ENCODE results near the gene ITPR2. TPM values are rescaled to one million over a fixed set of nuclear protein-coding genes. Genes with fewer than 3 reads are reported as not detected.
A peak's percentile ranks its signal among the peaks of the same experiment; 100 is the strongest.

The ITPR2 gene
- total RNA-seq, 1 donor from 2014 or later = 15.8 TPM

DNA sequence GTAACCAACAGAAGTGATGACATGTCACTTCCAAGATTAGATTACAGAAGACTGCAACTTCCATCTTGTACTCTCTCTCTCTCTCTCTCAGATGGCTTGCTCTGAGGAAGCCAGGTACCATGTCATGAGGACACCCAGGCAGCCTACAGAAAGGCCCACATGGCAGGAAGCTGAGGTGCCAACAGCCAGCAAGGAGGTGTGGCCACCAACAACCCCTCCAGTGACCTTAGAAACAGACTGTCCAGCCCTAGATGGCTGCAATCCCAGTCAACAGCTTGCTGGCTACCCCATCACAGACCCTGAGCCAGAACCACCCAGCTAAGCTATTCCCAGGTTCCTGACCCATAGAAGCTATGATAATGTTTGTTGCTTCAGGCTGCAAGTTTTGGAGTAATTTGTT, 178.4 kb downstream of the ITPR2 start:
- Histone ChIP-seq H3K4me3 (no peak overlapping the region), H3K27me3 (ENCODE audit: low read depth) (no peaks in the 10 kb centered on the region), H3K36me3 (peaks cover 53% of the 10 kb centered on the region), H3K4me1 (peaks cover 3% of the 10 kb centered on the region), H3K27ac (replicated peaks) (no peak overlapping the region), H3K9me3 (replicated peaks) (peaks cover 4% of the 10 kb centered on the region)
- DNase-seq = no peak
- intact Hi-C loops (cut with micrococcal nuclease) = loop anchor here (5.0 kb wide), 1 partner anchor 557 kb away; no protein-coding TSS in a partner anchor
- TF ChIP-seq, protein P1, sequence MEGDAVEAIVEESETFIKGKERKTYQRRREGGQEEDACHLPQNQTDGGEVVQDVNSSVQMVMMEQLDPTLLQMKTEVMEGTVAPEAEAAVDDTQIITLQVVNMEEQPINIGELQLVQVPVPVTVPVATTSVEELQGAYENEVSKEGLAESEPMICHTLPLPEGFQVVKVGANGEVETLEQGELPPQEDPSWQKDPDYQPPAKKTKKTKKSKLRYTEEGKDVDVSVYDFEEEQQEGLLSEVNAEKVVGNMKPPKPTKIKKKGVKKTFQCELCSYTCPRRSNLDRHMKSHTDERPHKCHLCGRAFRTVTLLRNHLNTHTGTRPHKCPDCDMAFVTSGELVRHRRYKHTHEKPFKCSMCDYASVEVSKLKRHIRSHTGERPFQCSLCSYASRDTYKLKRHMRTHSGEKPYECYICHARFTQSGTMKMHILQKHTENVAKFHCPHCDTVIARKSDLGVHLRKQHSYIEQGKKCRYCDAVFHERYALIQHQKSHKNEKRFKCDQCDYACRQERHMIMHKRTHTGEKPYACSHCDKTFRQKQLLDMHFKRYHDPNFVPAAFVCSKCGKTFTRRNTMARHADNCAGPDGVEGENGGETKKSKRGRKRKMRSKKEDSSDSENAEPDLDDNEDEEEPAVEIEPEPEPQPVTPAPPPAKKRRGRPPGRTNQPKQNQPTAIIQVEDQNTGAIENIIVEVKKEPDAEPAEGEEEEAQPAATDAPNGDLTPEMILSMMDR (IDR thresholded peaks at IDR 0.05; ENCODE audit: borderline replicate concordance) = no peak

DNA sequence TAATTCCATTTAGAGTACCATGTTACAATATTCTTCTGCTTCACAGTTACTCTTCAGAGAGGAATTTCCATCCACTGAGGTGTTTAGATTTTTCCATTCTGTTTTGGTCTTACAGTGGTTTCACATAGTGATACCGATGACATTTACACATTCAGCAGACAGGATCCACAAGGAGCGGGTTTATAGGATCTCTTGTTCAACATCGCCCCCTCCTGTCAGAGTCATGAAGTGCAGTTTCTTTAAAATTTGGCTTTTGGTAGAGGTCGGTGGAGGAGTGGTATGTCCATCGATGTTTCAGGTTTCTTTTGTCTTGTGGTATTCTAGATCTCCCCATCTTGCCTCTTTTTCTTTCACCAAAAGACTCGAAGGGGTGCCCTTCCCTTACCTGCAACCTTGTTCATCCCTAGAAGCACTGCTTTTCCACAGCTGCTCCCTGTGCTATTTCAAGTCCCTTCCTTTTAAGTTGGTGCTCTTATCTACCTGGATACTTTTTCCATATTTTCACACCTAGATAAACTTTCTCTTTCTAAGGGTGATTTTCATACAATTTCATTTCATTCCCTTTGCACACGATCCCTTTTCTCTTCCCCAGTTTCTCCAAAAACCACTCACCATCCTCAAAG, 181.3 kb downstream of the ITPR2 start:
- H3K4me1 ChIP-seq = peaks cover 3% of the 10 kb centered on the region
- H3K4me3 ChIP-seq = no peak overlapping the region
- no peak for DNase-seq
- H3K9me3 ChIP-seq (replicated peaks) = peaks cover 4% of the 10 kb centered on the region
- TF ChIP-seq, protein P1 (IDR thresholded peaks at IDR 0.05; ENCODE audit: borderline replicate concordance) = peak; percentile 87
- intact Hi-C loops (cut with micrococcal nuclease) = loop anchor here (5.0 kb wide), 1 partner anchor 554 kb away; no protein-coding TSS in a partner anchor
- no peaks in the 10 kb centered on the region for H3K27me3 ChIP-seq (ENCODE audit: low read depth)
- peaks cover 34% of the 10 kb centered on the region for H3K36me3 ChIP-seq
- H3K27ac ChIP-seq (replicated peaks) = no peak overlapping the region

DNA sequence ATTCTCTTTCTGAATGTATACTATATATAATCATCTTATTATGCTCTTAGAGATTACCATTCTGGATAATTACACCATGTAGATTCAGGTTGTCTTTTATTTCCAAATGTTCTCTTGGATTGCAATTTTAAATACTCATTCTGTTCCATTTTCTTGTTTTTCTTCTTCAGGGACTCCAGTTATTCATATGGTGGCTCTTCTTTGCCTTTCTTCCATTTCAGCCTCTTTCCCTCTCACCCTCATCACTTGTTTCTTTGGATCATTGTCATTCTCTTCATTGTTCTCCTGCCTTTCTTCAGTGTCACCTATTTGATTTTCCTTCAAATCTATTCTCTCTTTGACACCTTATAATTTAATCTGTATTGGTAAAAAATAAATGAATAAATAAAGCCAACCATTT, 182.0 kb downstream of the ITPR2 start:
- no peak overlapping the region for H3K27ac ChIP-seq (replicated peaks)
- TF ChIP-seq, protein P1 (IDR thresholded peaks at IDR 0.05; ENCODE audit: borderline replicate concordance) = no peak
- H3K4me3 ChIP-seq = no peak overlapping the region
- intact Hi-C loops (cut with micrococcal nuclease) = loop anchor here (5.0 kb wide), 1 partner anchor 554 kb away; no protein-coding TSS in a partner anchor
- H3K9me3 ChIP-seq (replicated peaks) = peaks cover 4% of the 10 kb centered on the region
- H3K27me3 ChIP-seq (ENCODE audit: low read depth) = no peaks in the 10 kb centered on the region
- H3K36me3 ChIP-seq = peaks cover 27% of the 10 kb centered on the region
- peaks cover 3% of the 10 kb centered on the region for H3K4me1 ChIP-seq
- DNase-seq = no peak

DNA sequence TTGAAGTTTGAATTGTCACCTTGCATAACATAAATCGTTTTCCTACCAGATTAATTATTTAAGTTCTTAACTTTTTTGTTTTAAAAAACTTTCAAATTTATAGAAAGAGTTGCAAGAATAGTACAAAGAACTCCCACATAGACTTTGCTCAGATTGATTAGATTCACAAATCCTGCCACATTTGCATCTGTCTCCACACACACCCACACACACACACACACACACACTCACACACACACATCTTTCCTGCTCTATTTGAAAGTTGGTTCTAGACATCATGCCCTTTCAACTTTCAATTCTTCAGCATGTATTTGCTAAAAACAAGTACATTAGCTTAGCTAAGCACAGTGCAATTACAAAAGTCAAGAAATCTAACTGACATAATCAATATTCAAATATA, 184.0 kb downstream of the ITPR2 start:
- TF ChIP-seq, protein P1 (IDR thresholded peaks at IDR 0.05; ENCODE audit: borderline replicate concordance) = no peak
- Histone ChIP-seq H3K36me3 (peaks cover 8% of the 10 kb centered on the region), H3K27me3 (ENCODE audit: low read depth) (no peaks in the 10 kb centered on the region), H3K4me3 (no peak overlapping the region), H3K4me1 (no peaks in the 10 kb centered on the region), H3K27ac (replicated peaks) (no peak overlapping the region), H3K9me3 (replicated peaks) (peaks cover 4% of the 10 kb centered on the region)
- no peak for DNase-seq
- intact Hi-C loops (cut with micrococcal nuclease) = no loop called here

DNA sequence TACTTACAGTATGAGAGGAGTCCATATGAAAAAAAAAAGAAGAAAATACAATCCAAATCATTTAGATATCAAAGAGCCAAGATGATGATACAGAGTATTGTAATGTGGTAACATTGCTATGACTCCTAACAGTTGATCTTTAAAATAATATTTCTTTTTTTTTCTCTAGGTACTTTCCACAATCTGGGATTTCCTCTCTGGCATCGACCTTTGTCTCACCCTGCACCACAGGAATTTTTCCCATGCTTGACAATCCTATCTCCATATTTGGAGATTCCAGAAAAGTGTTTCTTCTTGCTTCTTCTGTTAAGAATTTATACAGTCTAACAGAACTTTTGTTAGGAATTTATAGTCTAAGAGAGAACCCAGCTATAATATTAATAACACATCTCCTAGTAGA, 184.4 kb downstream of the ITPR2 start:
- Histone ChIP-seq H3K36me3 (peaks cover 6% of the 10 kb centered on the region), H3K27me3 (ENCODE audit: low read depth) (no peaks in the 10 kb centered on the region), H3K4me1 (no peaks in the 10 kb centered on the region), H3K27ac (replicated peaks) (no peak overlapping the region), H3K9me3 (replicated peaks) (peaks cover 4% of the 10 kb centered on the region), H3K4me3 (no peak overlapping the region)
- no peak for DNase-seq
- TF ChIP-seq, protein P1 (IDR thresholded peaks at IDR 0.05; ENCODE audit: borderline replicate concordance) = no peak
- intact Hi-C loops (cut with micrococcal nuclease) = no loop called here
